ENCODE results near the gene TMEM101. TPM values are rescaled to one million over a fixed set of nuclear protein-coding genes. Genes with fewer than 3 reads are reported as not detected.

The TMEM101 gene
- total and polyA plus RNA-seq, 2 of the 13 experiments (the other 11 are each of a cell fraction or from before 2014, with no cell fraction given), result 72.0 to 100 TPM

GRCh38 chr17:44002141-44002848, 12.5 kb downstream of the TMEM101 start (continued):
- TF ChIP-seq SMAD3 (CRISPR knock-in tag; IDR thresholded peaks at IDR 0.05), result peak; percentile 89
- TF ChIP-seq GATAD1 (CRISPR knock-in tag; IDR thresholded peaks at IDR 0.05), result peak; percentile 75
- no peak for TF ChIP-seq SP140L (CRISPR knock-in tag; IDR thresholded peaks at IDR 0.05; ENCODE audit: borderline replicate concordance)
- TF ChIP-seq EZH2 (conservative IDR thresholded peaks at IDR 0.05; ENCODE audit: low read depth, low read length), result no peak
- TF ChIP-seq ZBTB25 (CRISPR knock-in tag; IDR thresholded peaks at IDR 0.05), result peak; percentile 87
- TF ChIP-seq KMT2B (CRISPR knock-in tag; IDR thresholded peaks at IDR 0.05), result peak; percentile 49; the same call in 1 of the 2 replicates
- no peak for TF ChIP-seq ZNF17 (CRISPR knock-in tag; IDR thresholded peaks at IDR 0.05)
- no peak; the same call in 1 of the 2 replicates for TF ChIP-seq GLI4 (CRISPR knock-in tag; IDR thresholded peaks at IDR 0.05; ENCODE audit: borderline replicate concordance)
- peak; percentile 56; the same call in 1 of the 2 replicates for TF ChIP-seq AKAP8 (CRISPR knock-in tag; IDR thresholded peaks at IDR 0.05)
- TF ChIP-seq ZSCAN9 (CRISPR knock-in tag; IDR thresholded peaks at IDR 0.05; ENCODE audit: borderline replicate concordance), result peak; percentile 75
- TF ChIP-seq SNAPC2 (CRISPR knock-in tag; IDR thresholded peaks at IDR 0.05), result 0 out of 2 replicates have a peak, but pooled peaks have one; percentile 43
- 0 out of 2 replicates have a peak, but pooled peaks have one; percentile 21 for TF ChIP-seq DMAP1 (CRISPR knock-in tag; IDR thresholded peaks at IDR 0.05)
- 0 out of 2 replicates have a peak, but pooled peaks have one; percentile 30 for TF ChIP-seq ZNF414 (CRISPR knock-in tag; IDR thresholded peaks at IDR 0.05)
- TF ChIP-seq ZNF644 (CRISPR knock-in tag; IDR thresholded peaks at IDR 0.05; ENCODE audit: low read depth), result 0 out of 2 replicates have a peak, but pooled peaks have one; percentile 35
- TF ChIP-seq LCORL (IDR thresholded peaks at IDR 0.05), result no peak
- peak; percentile 81 for TF ChIP-seq LCORL (CRISPR knock-in tag; IDR thresholded peaks at IDR 0.05)
- peak; percentile 22; the same call in 1 of the 2 replicates for TF ChIP-seq HNF4A (CRISPR knock-in tag; IDR thresholded peaks at IDR 0.05)
- no peak for TF ChIP-seq BATF2 (CRISPR knock-in tag; IDR thresholded peaks at IDR 0.05)
- no peak; the same call in 1 of the 2 replicates for TF ChIP-seq ZNF652 (CRISPR knock-in tag; IDR thresholded peaks at IDR 0.05; ENCODE audit: borderline replicate concordance, low read depth)
- TF ChIP-seq MZF1 (CRISPR knock-in tag; IDR thresholded peaks at IDR 0.05; ENCODE audit: borderline replicate concordance), result peak; percentile 94; the same call in 1 of the 2 replicates
- peak; percentile 91; the same call in 1 of the 2 replicates for TF ChIP-seq ERF (CRISPR knock-in tag; IDR thresholded peaks at IDR 0.05)
- TF ChIP-seq TEF (CRISPR knock-in tag; IDR thresholded peaks at IDR 0.05), result no peak
- TF ChIP-seq TEAD3 (CRISPR knock-in tag; optimal IDR thresholded peaks at IDR 0.05; ENCODE audit: borderline replicate concordance), result peak; percentile 63
- TF ChIP-seq RAD21 (CRISPR knock-in tag; IDR thresholded peaks at IDR 0.05), result peak; percentile 29; the same call in 1 of the 2 replicates
- peak; percentile 63; the same call in 1 of the 2 replicates for TF ChIP-seq ZNF724P (CRISPR knock-in tag; IDR thresholded peaks at IDR 0.05; ENCODE audit: borderline replicate concordance)
- peak; percentile 20; the same call in 1 of the 2 replicates for TF ChIP-seq SMC3 (IDR thresholded peaks at IDR 0.05; ENCODE audit: low read length)
- TF ChIP-seq NFATC3 (CRISPR knock-in tag; IDR thresholded peaks at IDR 0.05), result no peak
- TF ChIP-seq MXI1 (IDR thresholded peaks at IDR 0.05; ENCODE audit: borderline replicate concordance, low read depth, low read length), result peak; percentile 91; the same call in 1 of the 3 replicates
- no peak for TF ChIP-seq FOXP1 (IDR thresholded peaks at IDR 0.05)
- 0 out of 2 replicates have a peak, but pooled peaks have one; percentile 20 for TF ChIP-seq FOXP1 (CRISPR knock-in tag; IDR thresholded peaks at IDR 0.05)
- peak; percentile 68; the same call in 1 of the 2 replicates for TF ChIP-seq SPEN (CRISPR knock-in tag; IDR thresholded peaks at IDR 0.05; ENCODE audit: low read depth)

Data from HepG2 (cell line).